GM12878 (cell line): ENCODE measurements around the gene RERE. TPM values are rescaled to one million over a fixed set of nuclear protein-coding genes. Genes with fewer than 3 reads are reported as not detected.

Experiments used
- ATAC-seq: fragments of 200-7000 bp; cut with Tn5 transposase; 3 replicates; pipeline ENCODE4 v1.9.1; 2020; ENCODE audit warnings: mild to moderate bottlenecking, moderate library complexity
- BruUV-seq: library from RNA; stranded (reverse); fragments of 400-500 nt; replicated peaks from 2 replicates; lab custom pipeline; 2021; lab: Mats Ljungman, UMichigan
- CTCF ChIA-PET: fragments of 300-600 bp; sonication (Branson Sonifier 250); formaldehyde crosslinking; extraction: SDS; loops from one replicate; lab custom pipeline; 2021; ENCODE audit warnings: inconsistent platforms; lab: Yijun Ruan, JAX
- POLR2A ChIA-PET: fragments of 350-600 bp; formaldehyde crosslinking; extraction: SDS; loops from one replicate; lab custom pipeline; 2021; ENCODE audit warnings: inconsistent platforms; lab: Charles Lee
- RAD21 ChIA-PET: fragments of 300-600 bp; sonication (Branson Sonifier 250); formaldehyde crosslinking; loops from one replicate; lab custom pipeline; 2023; ENCODE audit warnings: antibody characterized with exemption; ENCODE audit not compliant: unreplicated experiment; lab: Charles Lee
- SMC1A ChIA-PET: fragments of 300-600 bp; sonication (Branson Sonifier 250); formaldehyde crosslinking; loops from one replicate; lab custom pipeline; 2023; ENCODE audit not compliant: unreplicated experiment, uncharacterized antibody; lab: Charles Lee
- DNase-seq: peaks from one replicate; pipeline ENCODE4 v3.0.0-alpha.2; 2011; ENCODE audit warnings: low read depth, low spot score
- FAIRE-seq: peaks from 3 replicates; lab custom pipeline; 2011; peaks lifted over from hg19 to GRCh38; lab: Jason Lieb, UNC
- H2AFZ ChIP-seq: 2 replicates; pipeline ENCODE4 v1.6.0; 2011; ENCODE audit warnings: low read depth, low read length, control low read depth; ENCODE audit not compliant: control insufficient read depth
- H3K27ac ChIP-seq: 2 replicates; pipeline ENCODE4 v1.5.1; 2011; ENCODE audit warnings: control low read depth; ENCODE audit not compliant: control insufficient read depth, insufficient read depth
- H3K27me3 ChIP-seq, 2 experiments: replicated peaks in 1 of 2; 2 replicates each; pipeline versions ENCODE4 v1.6.0 to v1.6.1; 2011; ENCODE audit warnings: low read length in 1 of 2; ENCODE audit not compliant: control insufficient read depth in 2 of 2, insufficient read depth in 2 of 2
- H3K36me3 ChIP-seq, 2 experiments: 2 replicates each; pipeline ENCODE4 v1.5.1; 2011; ENCODE audit warnings: low read length in 1 of 2; ENCODE audit not compliant: control insufficient read depth in 2 of 2, insufficient read depth in 2 of 2
- H3K4me1 ChIP-seq: 2 replicates; pipeline ENCODE4 v1.6.1; 2011; ENCODE audit warnings: mild to moderate bottlenecking, low read length, moderate library complexity, mixed read lengths; ENCODE audit not compliant: control insufficient read depth, insufficient read depth
- H3K4me2 ChIP-seq: 2 replicates; pipeline ENCODE4 v1.6.0; 2011; ENCODE audit warnings: control low read depth; ENCODE audit not compliant: control insufficient read depth, insufficient read depth
- H3K4me3 ChIP-seq: fragments of 200-600 bp; sonication (generic); 2 replicates; pipeline ENCODE4 v1.5.1; 2016
- H3K79me2 ChIP-seq: 2 replicates; pipeline ENCODE4 v1.6.0; 2011; ENCODE audit warnings: low read length; ENCODE audit not compliant: control insufficient read depth, insufficient read depth
- H3K9ac ChIP-seq: 2 replicates; pipeline ENCODE4 v1.8.0; 2011; ENCODE audit warnings: low read length, control low read depth, mixed read lengths; ENCODE audit not compliant: control insufficient read depth, insufficient read depth
- H3K9me3 ChIP-seq: replicated peaks from 3 replicates; pipeline ENCODE4 v1.5.1; 2011; ENCODE audit warnings: mild to moderate bottlenecking, low read length; ENCODE audit not compliant: control insufficient read depth, insufficient read depth
- H4K20me1 ChIP-seq: 2 replicates; pipeline ENCODE4 v1.6.0; 2011; ENCODE audit not compliant: control insufficient read depth, insufficient read depth
- CEBPB ChIP-seq, 2 experiments: fragments of 150-350 bp in 1 of 2; IDR thresholded peaks; 2 replicates each; pipeline ENCODE4 v1.6.1; 2012 to 2014; ENCODE audit warnings: low read depth in 2 of 2, low read length in 2 of 2, borderline replicate concordance in 1 of 2, inconsistent platforms in 1 of 2
- CEBPZ ChIP-seq: fragments of 150-350 bp; IDR thresholded peaks from 2 replicates; pipeline ENCODE4 v1.6.1; 2016; ENCODE audit warnings: low read depth, low read length
- CHD2 ChIP-seq: IDR thresholded peaks from 2 replicates; pipeline ENCODE4 v1.6.1; 2011; ENCODE audit warnings: low read depth, low read length, improper control_type of control experiment, borderline replicate concordance
- DPF2 ChIP-seq: fragments of 450-650 bp; IDR thresholded peaks from 2 replicates; pipeline ENCODE4 v1.6.1; 2017; ENCODE audit warnings: mild to moderate bottlenecking
- KLF5 ChIP-seq: fragments of 450-650 bp; IDR thresholded peaks from 2 replicates; pipeline ENCODE4 v1.6.1; 2014; ENCODE audit warnings: mild to moderate bottlenecking; ENCODE audit not compliant: partially characterized antibody
- MTA3 ChIP-seq: IDR thresholded peaks from 2 replicates; pipeline ENCODE4 v1.6.1; 2012; ENCODE audit warnings: low read length, inconsistent platforms, borderline replicate concordance
- MXI1 ChIP-seq: fragments of 150-350 bp; IDR thresholded peaks from 2 replicates; pipeline ENCODE4 v1.6.1; 2011; ENCODE audit warnings: low read depth, mild to moderate bottlenecking, inconsistent platforms, low read length, improper control_type of control experiment
- NR2C2 ChIP-seq: IDR thresholded peaks from 2 replicates; pipeline ENCODE4 v1.6.1; 2011; ENCODE audit warnings: borderline replicate concordance, low read depth; ENCODE audit not compliant: control insufficient read depth, insufficient read length
- PAX5 ChIP-seq: IDR thresholded peaks from 2 replicates; pipeline ENCODE4 v1.6.1; 2011; ENCODE audit warnings: low read depth, low read length, borderline replicate concordance
- SMC3 ChIP-seq: IDR thresholded peaks from 2 replicates; pipeline ENCODE4 v1.6.1; 2011; ENCODE audit warnings: low read length, improper control_type of control experiment, borderline replicate concordance
- SPI1 ChIP-seq: IDR thresholded peaks from 2 replicates; pipeline ENCODE4 v1.6.1; 2011; ENCODE audit warnings: low read depth, mild to moderate bottlenecking, low read length, moderate library complexity, borderline replicate concordance; ENCODE audit not compliant: insufficient read depth
- SREBF2 ChIP-seq: IDR thresholded peaks from 2 replicates; pipeline ENCODE4 v1.6.1; 2012; ENCODE audit warnings: mild to moderate bottlenecking, low read length
- TCF3 ChIP-seq: IDR thresholded peaks from 2 replicates; pipeline ENCODE4 v1.6.1; 2012; ENCODE audit warnings: low read depth, mild to moderate bottlenecking, low read length, borderline replicate concordance; ENCODE audit not compliant: insufficient read depth
- USF1 ChIP-seq: IDR thresholded peaks from 2 replicates; pipeline ENCODE4 v1.6.1; 2011; ENCODE audit warnings: borderline replicate concordance, low read depth, mild to moderate bottlenecking, moderate library complexity, mixed read lengths, low read length; ENCODE audit not compliant: insufficient read depth; ENCODE audit errors: extremely low read length
- ZBED1 ChIP-seq: IDR thresholded peaks from 2 replicates; pipeline ENCODE4 v1.6.1; 2016; ENCODE audit warnings: borderline replicate concordance
- ZNF687 ChIP-seq: fragments of 450-650 bp; IDR thresholded peaks from 2 replicates; pipeline ENCODE4 v1.6.1; 2017; ENCODE audit warnings: mild to moderate bottlenecking, moderate library complexity
- WGBS: methylation state at CpG from one replicate; pipeline ENCODE4 v1.1.6; 2016; ENCODE audit warnings: low lambda C conversion rate; ENCODE audit not compliant: insufficient replicate concordance, insufficient coverage; ENCODE audit errors: missing lambda C conversion rate; 5-methylcytosine and 5-hydroxymethylcytosine counted together
- in situ Hi-C: fragments of 300-500 bp; cut with MboI; formaldehyde crosslinking; loops from 9 replicates; pipeline ENCODE4 v1.14.3; 2018; ENCODE audit warnings: mixed read lengths
- intact Hi-C: fragments of 100-400 bp; cut with micrococcal nuclease; formaldehyde crosslinking; loops from one replicate; pipeline ENCODE4 v1.14.2; 2022; ENCODE audit not compliant: unreplicated experiment
- polyA plus RNA-seq, 11 experiments: library from polyadenylated mRNA; depleted of rRNA in 4 of 11; unstranded in 6 of 11; stranded (reverse) in 5 of 11; fragments of >200 nt; fragmentation: Nextera tagmentation in 4 of 11; fragmentation: Illumina TruSeq in 1 of 11; extraction: Ambion mirVana in 4 of 11; extraction: Trizol in 1 of 11; gene quantifications; 1 replicate in 1 of 11; 2 replicates in 10 of 11; pipeline versions ENCODE4 v1.2.1 to v1.2.3, GENCODE V29; 2011 to 2016; ENCODE audit warnings: inconsistent platforms in 2 of 11, missing spikeins in 2 of 11, low read depth in 1 of 11
- total RNA-seq, 4 experiments: library from RNA; depleted of rRNA in 3 of 4; stranded (reverse); fragments of >200 nt in 3 of 4; fragmentation: Illumina TruSeq in 1 of 4; extraction: Trizol in 1 of 4; gene quantifications; 2 replicates each; pipeline versions ENCODE4 v1.2.1 to v1.2.3, GENCODE V29; 2013 to 2021

The RERE gene
- total and polyA plus RNA-seq, 10 of the 15 experiments (the other 5 are each of a cell fraction or from before 2014, with no cell fraction given), result 5.2 to 60.5 (median 20.2) TPM

- ATAC-seq (no peak), DNase-seq (no peak), FAIRE-seq (no peak)
- H3K4me1 ChIP-seq, result peaks cover 2% of the 10 kb centered on the region; the same call in 1 of the 2 replicates
- no TSS peak for BruUV-seq
- H3K4me2 ChIP-seq, result no peak overlapping the region
- H3K27me3 ChIP-seq, result no peaks in the 10 kb centered on the region
- no peak overlapping the region for H2AFZ ChIP-seq
- H3K36me3 ChIP-seq, result no peaks in the 10 kb centered on the region
- no peak overlapping the region for H3K9ac ChIP-seq
- H3K27ac ChIP-seq, result no peak overlapping the region
- H3K9me3 ChIP-seq, result no peaks in the 10 kb centered on the region; the same call in 2 of the 3 replicates
- WGBS, result 64% methylated on average over 7 of the region's 7 CpGs
- ChIA-PET RAD21 (interaction anchor here (0.9 to 1.4 kb wide), 3 partner anchors 12 to 289 kb away, joined by 3 read pairs; no protein-coding TSS in a partner anchor), SMC1A (interaction anchor here (0.8 to 1.5 kb wide), 6 partner anchors 45 to 283 kb away, joined by 3 to 4 read pairs (median 3); no protein-coding TSS in a partner anchor), CTCF (interaction anchor here (0.7 to 7.9 kb wide), 3 partner anchors 117 to 160 kb away, joined by 3 to 143 read pairs (median 4); no protein-coding TSS in a partner anchor), POLR2A (no interaction called here)
- intact Hi-C loops (no loop called here), in situ Hi-C loops (loop anchor here (5.0 kb wide), 1 partner anchor 282 kb away; no protein-coding TSS in a partner anchor)
- no peak overlapping the region for H3K4me3 ChIP-seq
- H3K79me2 ChIP-seq, result peaks cover 1% of the 10 kb centered on the region; the same call in 1 of the 2 replicates
- no peaks in the 10 kb centered on the region for H4K20me1 ChIP-seq
- no peak for TF ChIP-seq DPF2
- no peak for TF ChIP-seq CEBPB (IDR thresholded peaks at IDR 0.05; ENCODE audit: borderline replicate concordance in 1 of 2, low read depth in 2 of 2, low read length in 2 of 2)
- TF ChIP-seq KLF5, result no peak
- no peak for TF ChIP-seq CHD2
- TF ChIP-seq USF1, result no peak
- TF ChIP-seq NR2C2, result no peak
- no peak for TF ChIP-seq CEBPZ
- no peak for TF ChIP-seq SREBF2
- TF ChIP-seq PAX5, result no peak
- TF ChIP-seq MXI1, result no peak
- TF ChIP-seq SMC3, result no peak
- no peak for TF ChIP-seq ZNF687
- no peak for TF ChIP-seq MTA3
- no peak for TF ChIP-seq TCF3
- TF ChIP-seq SPI1, result no peak
- TF ChIP-seq ZBED1, result no peak
Measured at GRCh38 chr1:8844501-8845006, 27.1 kb upstream of the RERE start.
